GM19023 (cell line): ENCODE measurements around the gene SNX5.
A peak's percentile ranks its signal among the peaks of the same experiment; 100 is the strongest.

ENCODE experiments used
- ATAC-seq: cut with Tn5 transposase; IDR thresholded peaks from one replicate; pipeline ENCODE4 v1.9.1; 2021; ENCODE audit warnings: mild to moderate bottlenecking, moderate library complexity; ENCODE audit not compliant: unreplicated experiment

Gene SNX5

DNA sequence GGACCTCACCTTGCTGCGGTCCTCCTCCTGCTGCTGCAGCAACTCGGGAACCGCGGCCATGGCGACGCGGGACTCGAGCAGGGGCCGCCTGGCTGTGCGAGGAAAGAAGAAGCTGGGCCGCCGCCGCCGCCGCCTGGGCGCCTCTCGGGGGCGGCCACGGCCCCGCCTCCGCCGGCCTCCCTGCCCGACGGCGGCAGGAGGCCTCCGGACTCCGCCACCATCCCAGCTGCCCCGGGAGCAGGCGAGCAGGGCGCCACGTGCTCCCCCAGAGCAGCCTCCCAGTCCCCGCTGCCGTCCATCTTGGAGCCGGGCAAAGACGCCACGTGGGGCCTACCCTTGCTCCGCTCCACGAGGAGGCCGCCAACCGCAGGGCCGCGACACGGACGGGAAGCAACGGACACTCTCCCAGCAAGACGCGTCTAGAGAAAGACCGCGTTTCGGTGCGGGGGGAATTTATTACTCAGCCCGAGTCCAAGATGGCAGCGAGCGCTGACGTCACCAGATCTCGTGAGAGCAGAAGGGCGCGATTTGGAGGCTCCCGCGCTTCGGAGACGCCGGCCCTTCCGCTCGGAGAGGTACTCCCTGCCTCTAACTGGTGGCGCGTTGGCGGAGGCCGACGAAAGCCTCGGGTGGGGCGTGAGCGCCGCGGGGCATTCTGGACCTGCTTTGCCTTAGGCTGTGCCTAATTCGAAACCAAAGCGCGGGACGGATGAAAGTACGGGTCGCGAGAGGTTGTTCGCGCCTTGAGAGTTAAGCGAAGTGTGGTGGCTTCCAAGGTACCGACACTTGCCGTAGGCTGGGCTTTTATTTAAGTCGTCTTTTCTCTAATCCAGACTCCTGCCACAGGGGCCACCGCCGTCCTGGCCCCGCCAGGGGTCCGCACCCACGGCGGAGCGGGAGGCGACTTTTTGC lies at the start of gene SNX5, which contains the start of gene MGME1:
Gene SNX5, minus strand, starts transcription at position 429 of the 912 bp plus-strand sequence. Its CDS starts 369 bp downstream, at position 60.
Gene MGME1, plus strand, starts transcription at position 653 of the 912 bp plus-strand sequence. CDS start 842 bp downstream, outside the sequence.
- peak; percentile 80 for ATAC-seq

DNA sequence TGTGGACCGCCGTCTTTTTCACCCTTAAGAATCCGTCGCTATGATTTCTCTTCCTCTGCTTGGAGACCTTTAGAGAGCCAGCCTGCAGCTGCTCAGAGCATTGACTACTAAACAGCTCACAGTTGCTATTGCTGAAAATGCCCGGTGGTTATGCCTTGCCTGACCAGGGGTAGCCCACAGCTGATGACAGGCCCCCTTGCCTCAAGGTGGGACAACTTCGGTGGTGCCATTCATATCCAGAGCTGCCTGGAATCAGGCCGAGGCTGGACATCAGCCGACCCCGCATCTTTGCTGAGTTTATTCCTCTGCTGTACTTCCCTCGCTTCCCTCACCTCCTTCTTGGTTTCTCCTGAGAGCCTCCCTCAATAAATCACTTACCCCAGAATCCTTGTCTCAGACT lies 49.5 kb upstream of the SNX5 start:
- no peak for ATAC-seq

GRCh38 chr20:18016772-18017171 lies 48.2 kb upstream of the SNX5 start:
- ATAC-seq = no peak

DNA sequence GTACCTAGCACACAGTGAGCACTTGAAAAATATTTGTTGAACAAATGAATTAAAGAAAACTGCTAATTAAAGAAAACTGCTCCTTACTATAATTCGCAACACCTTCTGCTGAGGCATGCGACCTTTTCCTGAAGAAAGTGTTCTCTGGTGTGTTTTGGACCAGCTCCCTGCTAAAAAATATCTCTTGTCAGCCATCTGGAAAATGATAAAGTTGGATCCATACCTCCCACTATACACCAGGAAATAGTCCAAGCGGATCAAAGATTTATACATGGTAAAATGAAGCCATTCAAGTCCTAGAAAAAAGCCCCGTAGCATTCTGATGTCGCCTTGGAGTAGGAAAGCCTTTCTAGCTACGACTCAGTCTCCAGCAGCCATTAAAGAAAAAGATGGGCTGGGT lies 45.8 kb upstream of the SNX5 start:
- ATAC-seq = no peak

DNA sequence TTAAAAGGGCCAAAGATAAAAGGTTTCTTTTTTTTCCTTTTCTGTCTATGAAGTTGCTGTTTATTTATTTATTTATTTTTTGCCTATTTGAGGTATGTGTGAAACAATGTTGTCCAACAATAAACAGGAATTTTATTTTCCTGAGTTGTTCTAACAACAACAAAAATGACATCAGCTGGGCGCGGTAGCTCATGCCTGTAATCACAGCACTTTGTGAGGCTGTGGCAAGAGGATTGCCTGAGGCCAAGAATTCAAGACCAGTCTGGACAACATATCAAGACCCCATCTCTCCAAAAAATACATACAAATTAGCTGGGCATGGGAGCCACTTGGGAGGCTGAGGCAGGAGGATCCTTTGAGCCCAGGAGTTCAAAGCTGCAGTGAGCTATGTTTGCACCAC lies 44.3 kb upstream of the SNX5 start:
- no peak for ATAC-seq

DNA sequence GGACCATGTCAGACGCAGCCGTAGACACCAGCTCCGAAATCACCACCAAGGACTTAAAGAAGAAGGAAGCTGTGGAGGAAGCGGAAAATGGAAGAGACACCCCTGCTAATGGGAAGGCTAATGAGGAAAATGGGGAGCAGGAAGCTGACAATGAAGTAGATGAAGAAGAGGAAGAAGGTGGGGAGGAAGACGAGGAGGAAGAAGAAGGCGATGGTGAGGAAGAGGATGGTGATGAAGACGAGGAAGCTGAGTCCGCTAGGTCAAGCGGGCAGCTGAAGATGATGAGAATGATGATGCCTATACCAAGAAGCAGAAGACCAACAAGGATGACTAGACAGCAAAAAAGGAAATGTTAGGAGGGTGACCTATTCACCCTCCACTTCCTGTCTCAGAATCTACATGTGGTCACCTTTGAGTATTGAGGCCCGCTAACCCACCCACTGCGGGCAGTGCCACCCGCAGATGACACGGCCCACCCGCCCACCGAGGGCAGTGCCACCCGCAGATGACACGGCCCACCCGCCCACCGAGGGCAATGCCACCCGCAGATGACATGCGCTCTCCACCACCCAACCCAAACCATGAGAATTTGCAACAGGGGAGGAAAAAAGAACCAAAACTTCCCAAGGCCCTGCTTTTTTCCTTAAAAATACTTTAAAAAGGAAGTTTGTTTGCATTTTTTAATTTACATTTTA lies 43.5 kb upstream of the SNX5 start:
- no peak for ATAC-seq

- no peak for ATAC-seq
These were observed 42.9 kb upstream of the SNX5 start for GRCh38 chr20:18011482-18011881.

GRCh38 chr20:18009116-18009515 lies 40.5 kb upstream of the SNX5 start:
- no peak for ATAC-seq

- ATAC-seq = no peak
These were observed 39.1 kb upstream of the SNX5 start for GRCh38 chr20:18007534-18008292.

GRCh38 chr20:18006684-18007083 lies 38.1 kb upstream of the SNX5 start:
- no peak for ATAC-seq

DNA sequence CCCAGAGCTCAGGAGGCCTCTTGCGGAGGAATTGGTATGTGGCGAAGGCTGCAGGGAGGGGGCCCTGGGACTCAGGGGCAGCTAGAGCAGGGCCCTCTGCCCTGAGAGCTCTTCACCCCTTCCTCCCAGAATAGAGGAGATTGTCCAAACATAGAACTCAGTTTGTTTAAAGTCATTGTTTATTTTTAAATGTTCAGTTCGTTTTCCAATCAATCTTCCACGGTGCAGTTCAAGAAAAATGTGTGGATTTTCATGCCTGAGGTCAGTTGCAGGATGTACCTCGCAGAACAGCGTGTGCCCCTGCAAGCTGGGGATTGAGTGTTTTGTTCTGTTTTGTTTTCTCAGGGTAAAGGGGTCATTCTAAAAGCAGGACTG lies 37.4 kb upstream of the SNX5 start:
- no peak for ATAC-seq

DNA sequence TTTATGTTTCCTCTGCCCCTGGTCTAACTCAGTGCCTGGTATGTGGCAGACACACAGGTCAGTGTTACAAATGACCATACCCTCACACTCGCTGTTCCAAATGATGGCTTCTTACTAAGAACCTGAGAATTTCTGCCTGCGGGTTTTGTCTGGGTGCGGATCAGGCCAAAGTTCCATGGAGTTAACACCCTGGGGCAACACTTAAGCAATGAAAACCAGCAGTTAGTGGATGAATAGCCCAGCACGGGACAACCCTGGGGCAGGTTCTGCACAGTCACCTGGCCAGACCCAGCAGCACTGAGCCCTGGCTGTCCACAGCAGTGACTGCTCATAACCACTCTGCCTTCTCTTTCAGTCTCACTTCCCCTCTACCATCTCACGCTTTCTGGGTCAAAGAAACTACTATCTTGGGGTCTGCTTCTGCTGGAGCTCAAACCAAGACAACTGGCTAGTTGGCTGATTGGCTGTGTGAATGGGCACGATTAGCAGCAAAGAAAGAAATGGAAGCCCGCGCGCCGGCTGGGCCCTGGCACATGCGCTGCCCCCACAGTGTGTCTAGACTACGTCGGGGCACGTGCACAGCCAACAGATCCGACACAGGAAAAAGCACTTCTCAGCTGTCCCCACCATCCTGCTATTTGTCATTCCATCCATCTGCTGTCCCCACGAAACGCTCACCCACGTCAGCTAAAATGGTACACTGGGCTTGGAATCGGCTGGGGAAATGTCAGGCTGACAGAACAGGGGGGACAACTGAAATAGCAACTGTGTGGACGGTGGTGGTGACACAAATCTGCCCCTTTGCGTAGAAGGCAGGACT lies 36.8 kb upstream of the SNX5 start:
- peak; percentile 93 for ATAC-seq

GRCh38 chr20:18004384-18005031 lies 35.9 kb upstream of the SNX5 start:
- ATAC-seq = no peak

DNA sequence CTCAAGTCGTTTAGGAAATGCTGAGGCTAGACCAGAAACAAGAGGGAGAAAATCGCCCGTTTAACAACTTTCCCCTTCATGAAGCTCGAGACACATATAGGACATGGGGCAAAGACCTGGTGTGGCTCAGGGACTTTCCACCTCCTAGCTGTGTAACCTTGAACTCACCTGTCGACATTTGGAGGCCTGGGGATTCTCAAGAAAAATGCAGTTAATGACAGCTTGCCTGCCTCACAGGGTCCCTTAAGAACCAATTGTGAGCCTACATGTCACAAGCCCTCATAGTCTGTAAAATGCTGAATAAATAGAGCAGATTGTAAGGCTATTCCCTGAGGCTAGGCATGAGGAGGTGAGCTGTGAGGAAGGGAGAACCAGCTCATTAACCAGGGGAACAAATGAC lies 35.3 kb upstream of the SNX5 start:
- ATAC-seq = peak; percentile 36

DNA sequence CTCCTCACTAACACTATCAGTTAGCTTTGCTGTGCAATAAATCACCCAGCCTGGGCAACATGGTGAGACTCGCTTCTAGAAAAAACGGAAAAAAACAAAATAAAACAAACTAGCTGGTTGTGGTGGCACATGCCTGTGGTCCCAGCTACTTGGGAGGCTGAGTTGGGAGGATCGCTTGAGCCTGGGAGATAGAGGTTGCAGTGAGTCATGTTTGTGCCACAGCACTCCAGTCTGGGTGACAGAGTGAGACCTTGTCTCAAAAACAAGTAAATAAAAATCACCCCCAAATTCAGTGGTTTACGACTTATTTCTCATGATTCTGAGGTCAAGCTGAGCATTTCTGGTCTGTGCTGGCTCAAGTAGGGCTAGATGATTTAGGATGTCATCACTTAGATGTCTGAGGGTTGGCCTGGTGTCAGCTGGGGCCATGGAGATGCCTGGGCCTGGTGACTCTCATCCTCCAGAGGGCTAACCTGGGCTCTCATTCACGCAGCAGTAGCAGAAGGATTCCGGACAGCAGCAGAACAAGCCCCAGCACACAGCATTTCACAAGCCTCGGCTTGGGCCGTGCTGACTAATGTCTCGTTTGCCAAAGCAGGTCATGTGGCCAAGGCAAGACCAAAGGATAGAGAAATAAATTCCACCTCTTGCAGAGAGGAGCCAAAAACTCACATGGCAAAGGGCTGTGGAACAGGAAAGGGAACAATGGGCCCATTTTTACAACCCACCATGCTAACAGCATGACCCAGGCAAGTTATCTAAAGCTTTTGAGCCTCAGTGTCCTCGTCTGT lies 32.7 kb upstream of the SNX5 start:
- no peak for ATAC-seq

- ATAC-seq = no peak
These were observed 31.0 kb upstream of the SNX5 start for GRCh38 chr20:17999566-17999965.

- no peak for ATAC-seq
These were observed 29.9 kb upstream of the SNX5 start for GRCh38 chr20:17998446-17998845.

DNA sequence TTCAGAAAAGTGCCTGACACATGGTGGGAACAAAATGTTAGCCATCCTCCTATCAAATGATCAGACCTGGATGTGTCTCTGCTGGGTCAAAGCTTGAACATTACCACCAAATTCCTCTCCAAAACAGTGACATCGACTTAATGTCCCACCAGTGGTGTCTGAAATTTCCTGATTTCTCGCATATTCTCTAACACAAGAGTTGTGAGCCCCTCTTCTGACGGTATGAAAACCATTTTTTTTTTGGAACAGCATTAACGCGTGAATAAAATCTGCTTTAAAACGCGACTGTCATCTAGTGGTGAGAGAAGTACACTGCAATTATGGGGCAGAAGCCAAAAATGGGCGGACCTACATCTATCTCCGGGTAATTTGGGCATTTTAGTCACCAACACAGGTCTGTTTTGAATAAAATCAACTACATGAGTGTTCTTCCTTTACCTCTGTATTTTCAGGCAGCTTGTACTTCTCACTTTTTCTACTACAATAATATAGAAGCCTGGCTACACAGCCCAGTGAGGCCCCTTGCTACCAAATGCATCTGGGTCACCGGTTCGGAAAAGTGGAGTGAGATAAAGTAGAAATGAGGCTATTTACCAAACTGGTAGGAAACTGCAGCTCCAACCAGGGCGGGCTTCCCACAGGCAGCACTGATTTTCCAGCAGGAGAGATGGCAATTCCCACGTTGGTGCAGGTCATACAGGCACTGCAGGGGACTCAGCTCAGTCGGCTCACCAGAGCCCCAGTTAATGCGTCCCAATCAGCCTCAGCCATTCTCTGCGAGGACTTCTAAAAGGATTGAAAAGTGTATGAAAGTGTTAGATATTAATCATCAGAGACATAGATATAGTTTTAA lies 27.6 kb upstream of the SNX5 start:
- no peak for ATAC-seq
